CD4-positive, alpha-beta T cell treated with Interleukin-15 for 4 hours (primary cell): ENCODE results near the gene GLO1.

ENCODE experiments used
- DNase-seq: peaks from one replicate; pipeline ENCODE4 v3.0.0-alpha.2; 2020; ENCODE audit warnings: low spot score

GLO1 gene

GRCh38 chr6:38702558-38703397 lies at the start of gene GLO1:
Gene GLO1, minus strand, starts transcription at chr6:38703145. Its CDS starts 91 bp downstream, at chr6:38703054.
- peak; percentile 97 for DNase-seq

- DNase-seq, result no peak
Observed at GRCh38 chr6:38750968-38751615, 48.1 kb upstream of the GLO1 start.

GRCh38 chr6:38749473-38749872 lies 46.5 kb upstream of the GLO1 start:
- DNase-seq, result no peak

GRCh38 chr6:38739532-38739931 lies 36.6 kb upstream of the GLO1 start:
- no peak for DNase-seq

GRCh38 chr6:38738261-38738660 lies 35.3 kb upstream of the GLO1 start:
- no peak for DNase-seq

GRCh38 chr6:38736951-38737350 lies 34.0 kb upstream of the GLO1 start:
- DNase-seq, result no peak

GRCh38 chr6:38730140-38730862 lies 27.4 kb upstream of the GLO1 start:
- no peak for DNase-seq

- DNase-seq, result no peak
Observed at GRCh38 chr6:38728203-38728602, 25.3 kb upstream of the GLO1 start.

- no peak for DNase-seq
Observed at GRCh38 chr6:38725414-38726183, 22.7 kb upstream of the GLO1 start.

- no peak for DNase-seq
Observed at GRCh38 chr6:38724343-38724742, 21.4 kb upstream of the GLO1 start.

GRCh38 chr6:38723783-38724182 lies 20.8 kb upstream of the GLO1 start:
- DNase-seq, result no peak

- DNase-seq, result no peak
Observed at GRCh38 chr6:38722727-38723334, 19.9 kb upstream of the GLO1 start.

GRCh38 chr6:38722038-38722437 lies 19.1 kb upstream of the GLO1 start:
- DNase-seq, result no peak

- no peak for DNase-seq
Observed at GRCh38 chr6:38720295-38720694, 17.4 kb upstream of the GLO1 start.

GRCh38 chr6:38719358-38719757 lies 16.4 kb upstream of the GLO1 start:
- DNase-seq, result no peak

- no peak for DNase-seq
Observed at GRCh38 chr6:38716825-38717224, 13.9 kb upstream of the GLO1 start.

GRCh38 chr6:38715016-38715689 lies 12.2 kb upstream of the GLO1 start, which contains the start of gene DNAH8:
Gene DNAH8, plus strand, starts transcription at chr6:38715311. Its CDS starts 7,499 bp downstream, at chr6:38722810.
- no peak for DNase-seq

GRCh38 chr6:38714239-38715015 lies 11.5 kb upstream of the GLO1 start:
- no peak for DNase-seq

GRCh38 chr6:38713812-38714211 lies 10.9 kb upstream of the GLO1 start:
- DNase-seq, result peak; percentile 51

- no peak for DNase-seq
Observed at GRCh38 chr6:38708496-38708895, 5.6 kb upstream of the GLO1 start.
